Activated B cell treated with CpG ODN at 0.5 μM for 24 hours (primary cell): ENCODE data around the gene NCKAP1. TPM values are rescaled to one million over a fixed set of nuclear protein-coding genes. Genes with fewer than 3 reads are reported as not detected.

Experiments
- ATAC-seq: fragments of 200-7000 bp; cut with Tn5 transposase; one replicate; pipeline ENCODE4 v1.10.0; 2021; ENCODE audit warnings: low read depth, mild to moderate bottlenecking, moderate library complexity
- CTCF ChIA-PET: fragments of 350-600 bp; sonication (Branson Sonifier 250); formaldehyde crosslinking; loops from one replicate; lab custom pipeline; 2021; ENCODE audit warnings: antibody characterized with exemption; lab: Charles Lee
- POLR2A ChIA-PET: fragments of 350-600 bp; sonication (Branson Sonifier 250); formaldehyde crosslinking; loops from one replicate; lab custom pipeline; 2021; ENCODE audit warnings: antibody characterized with exemption; lab: Charles Lee
- DNase-seq: peaks from one replicate; pipeline ENCODE4 v3.0.0; 2022
- H3K27ac Mint-ChIP-seq: one replicate; pipeline ENCODE4 v1.8.0; 2020; ENCODE audit warnings: mixed read lengths
- H3K27me3 Mint-ChIP-seq: one replicate; pipeline ENCODE4 v1.8.0; 2021; ENCODE audit warnings: mixed read lengths
- H3K36me3 Mint-ChIP-seq: one replicate; pipeline ENCODE4 v1.8.0; 2021; ENCODE audit warnings: low read depth, mixed read lengths
- H3K4me1 Mint-ChIP-seq: one replicate; pipeline ENCODE4 v1.8.0; 2021; ENCODE audit warnings: mixed read lengths
- H3K4me3 Mint-ChIP-seq: one replicate; pipeline ENCODE4 v1.8.0; 2020; ENCODE audit warnings: mild to moderate bottlenecking, mixed read lengths
- H3K9me3 Mint-ChIP-seq: one replicate; pipeline ENCODE4 v1.8.0; 2020; ENCODE audit warnings: mixed read lengths
- intact Hi-C: fragments of 100-400 bp; cut with micrococcal nuclease; formaldehyde crosslinking; loops from one replicate; pipeline ENCODE4 v1.15.1; 2024
- total RNA-seq: library from RNA; stranded (reverse); gene quantifications from 2 replicates; pipeline ENCODE4 v1.2.3, GENCODE V29; 2022
- TF ChIP-seq, protein P1 (sequence below): fragments of 200-600 bp; IDR thresholded peaks from one replicate; pipeline ENCODE4 v1.8.0; 2022; ENCODE audit warnings: antibody characterized with exemption, mild to moderate bottlenecking

The NCKAP1 gene
- total RNA-seq, 1 donor from 2014 or later = not detected

- Mint-ChIP-seq H3K27ac (no peak overlapping the region), H3K27me3 (peaks cover 3% of the 10 kb centered on the region), H3K9me3 (no peaks in the 10 kb centered on the region), H3K4me1 (no peaks in the 10 kb centered on the region), H3K36me3 (no peaks in the 10 kb centered on the region), H3K4me3 (no peak overlapping the region)
- no peak for DNase-seq
- POLR2A ChIA-PET = no interaction called here
- TF ChIP-seq, protein P1, sequence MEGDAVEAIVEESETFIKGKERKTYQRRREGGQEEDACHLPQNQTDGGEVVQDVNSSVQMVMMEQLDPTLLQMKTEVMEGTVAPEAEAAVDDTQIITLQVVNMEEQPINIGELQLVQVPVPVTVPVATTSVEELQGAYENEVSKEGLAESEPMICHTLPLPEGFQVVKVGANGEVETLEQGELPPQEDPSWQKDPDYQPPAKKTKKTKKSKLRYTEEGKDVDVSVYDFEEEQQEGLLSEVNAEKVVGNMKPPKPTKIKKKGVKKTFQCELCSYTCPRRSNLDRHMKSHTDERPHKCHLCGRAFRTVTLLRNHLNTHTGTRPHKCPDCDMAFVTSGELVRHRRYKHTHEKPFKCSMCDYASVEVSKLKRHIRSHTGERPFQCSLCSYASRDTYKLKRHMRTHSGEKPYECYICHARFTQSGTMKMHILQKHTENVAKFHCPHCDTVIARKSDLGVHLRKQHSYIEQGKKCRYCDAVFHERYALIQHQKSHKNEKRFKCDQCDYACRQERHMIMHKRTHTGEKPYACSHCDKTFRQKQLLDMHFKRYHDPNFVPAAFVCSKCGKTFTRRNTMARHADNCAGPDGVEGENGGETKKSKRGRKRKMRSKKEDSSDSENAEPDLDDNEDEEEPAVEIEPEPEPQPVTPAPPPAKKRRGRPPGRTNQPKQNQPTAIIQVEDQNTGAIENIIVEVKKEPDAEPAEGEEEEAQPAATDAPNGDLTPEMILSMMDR = no peak
- no peak for ATAC-seq
- CTCF ChIA-PET = no interaction called here
- intact Hi-C loops = no loop called here
These were observed 83.5 kb downstream of the NCKAP1 start for GRCh38 chr2:182954789-182955188.

DNA sequence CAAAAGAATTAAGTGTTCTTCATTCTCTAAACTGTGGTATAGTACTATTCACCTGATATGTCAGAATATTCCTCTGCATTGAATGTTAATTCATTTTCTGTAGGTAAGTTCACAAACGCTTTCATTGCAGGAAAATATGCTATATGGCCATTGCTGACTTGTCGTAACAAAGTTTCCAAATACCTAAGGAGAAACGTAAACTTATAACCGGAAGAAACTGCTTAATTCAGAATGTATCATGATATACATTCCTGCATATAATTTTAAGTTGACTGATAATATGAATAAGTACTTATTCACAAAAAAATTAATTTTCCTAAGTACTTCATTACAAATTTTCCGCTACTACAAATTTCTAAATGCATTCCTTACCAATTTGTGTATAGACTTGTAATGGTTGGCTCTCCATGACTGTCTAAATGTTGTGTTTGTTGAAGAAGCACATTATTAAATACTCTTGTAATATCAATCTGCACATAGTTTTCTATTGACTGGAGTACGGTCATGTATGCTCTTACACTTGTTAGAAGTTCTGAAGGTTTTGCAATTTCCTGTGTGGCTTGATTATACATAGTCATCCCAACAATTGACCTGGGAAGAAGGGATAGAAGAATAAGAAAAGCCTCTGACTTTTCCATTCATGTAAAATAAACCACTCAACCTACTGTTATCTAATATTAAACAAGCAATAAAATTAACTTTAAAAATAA, 85.4 kb downstream of the NCKAP1 start:
- H3K27me3 Mint-ChIP-seq = no peaks in the 10 kb centered on the region
- POLR2A ChIA-PET = no interaction called here
- H3K27ac Mint-ChIP-seq = no peak overlapping the region
- CTCF ChIA-PET = no interaction called here
- no peaks in the 10 kb centered on the region for H3K36me3 Mint-ChIP-seq
- DNase-seq (no peak), ATAC-seq (no peak)
- no peaks in the 10 kb centered on the region for H3K9me3 Mint-ChIP-seq
- TF ChIP-seq, protein P1 = no peak
- intact Hi-C loops = no loop called here
- H3K4me1 Mint-ChIP-seq = no peaks in the 10 kb centered on the region
- no peak overlapping the region for H3K4me3 Mint-ChIP-seq

GRCh38 chr2:182951948-182952663, 86.2 kb downstream of the NCKAP1 start:
- no peaks in the 10 kb centered on the region for H3K36me3 Mint-ChIP-seq
- intact Hi-C loops = no loop called here
- no peak overlapping the region for H3K4me3 Mint-ChIP-seq

GRCh38 chr2:182950546-182950945, 87.7 kb downstream of the NCKAP1 start:
- intact Hi-C loops = no loop called here
- ATAC-seq (no peak), DNase-seq (no peak)
- Mint-ChIP-seq H3K9me3 (no peaks in the 10 kb centered on the region), H3K4me1 (no peaks in the 10 kb centered on the region), H3K4me3 (no peak overlapping the region), H3K27ac (no peak overlapping the region), H3K36me3 (no peaks in the 10 kb centered on the region), H3K27me3 (no peaks in the 10 kb centered on the region)
- ChIA-PET CTCF (no interaction called here), POLR2A (no interaction called here)
- TF ChIP-seq, protein P1 = no peak

More at GRCh38 chr2:182951948-182952663, 86.2 kb downstream of the NCKAP1 start:
- H3K27ac Mint-ChIP-seq = no peak overlapping the region
- DNase-seq (no peak), ATAC-seq (no peak)
- POLR2A ChIA-PET = no interaction called here
- no peaks in the 10 kb centered on the region for H3K4me1 Mint-ChIP-seq
- CTCF ChIA-PET = no interaction called here
- TF ChIP-seq, protein P1 = no peak
- H3K9me3 Mint-ChIP-seq = no peaks in the 10 kb centered on the region
- H3K27me3 Mint-ChIP-seq = no peaks in the 10 kb centered on the region

DNA sequence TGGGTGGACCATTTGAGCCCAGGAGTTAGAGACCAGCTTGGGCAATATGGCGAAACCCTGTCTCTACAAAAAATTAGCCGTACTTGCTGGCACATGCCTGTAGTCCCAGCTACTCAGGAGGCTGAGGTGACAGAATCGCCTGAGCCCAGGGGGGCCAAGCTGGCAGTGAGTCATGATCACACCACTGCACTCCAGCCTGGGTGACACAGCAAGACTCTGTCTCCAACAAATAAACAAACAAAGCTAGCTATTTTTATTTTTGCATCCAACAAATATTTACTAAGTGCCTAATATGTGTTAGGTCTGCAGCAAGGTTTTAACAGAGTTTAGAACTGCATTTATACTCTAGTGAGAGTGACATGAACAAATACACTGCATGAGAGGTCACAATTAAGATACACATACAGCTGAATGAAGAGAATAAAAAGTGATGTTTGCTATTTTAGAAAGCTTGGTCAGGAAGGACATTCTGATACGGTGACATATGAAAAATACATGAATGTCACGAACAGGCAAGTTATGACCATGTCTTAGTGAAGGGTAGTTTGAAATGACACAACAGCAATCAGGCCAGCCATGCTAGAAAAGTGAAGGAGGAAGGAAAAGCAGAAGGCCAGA, 88.6 kb downstream of the NCKAP1 start:
- intact Hi-C loops = no loop called here
- DNase-seq (no peak), ATAC-seq (no peak)
- POLR2A ChIA-PET = no interaction called here
- H3K9me3 Mint-ChIP-seq = no peaks in the 10 kb centered on the region
- TF ChIP-seq, protein P1 = no peak
- CTCF ChIA-PET = no interaction called here
- no peak overlapping the region for H3K4me3 Mint-ChIP-seq
- H3K4me1 Mint-ChIP-seq = no peaks in the 10 kb centered on the region
- no peaks in the 10 kb centered on the region for H3K36me3 Mint-ChIP-seq
- H3K27me3 Mint-ChIP-seq = no peaks in the 10 kb centered on the region
- H3K27ac Mint-ChIP-seq = no peak overlapping the region
